PC-9 (cell line): ENCODE measurements around the gene ESPL1. TPM values are rescaled to one million over a fixed set of nuclear protein-coding genes. Genes with fewer than 3 reads are reported as not detected.

Experiments
- BruUV-seq: library from RNA; stranded (reverse); fragments of 400-500 nt; replicated peaks from 2 replicates; lab custom pipeline; 2021; lab: Mats Ljungman, UMichigan
- CTCF ChIA-PET: fragments of 300-600 bp; sonication (Branson Sonifier 250); formaldehyde crosslinking; loops from one replicate; lab custom pipeline; 2022; ENCODE audit warnings: antibody characterized with exemption; lab: Charles Lee
- POLR2A ChIA-PET: fragments of 300-600 bp; sonication (Branson Sonifier 250); formaldehyde crosslinking; loops from one replicate; lab custom pipeline; 2022; ENCODE audit warnings: antibody characterized with exemption; ENCODE audit not compliant: unreplicated experiment; lab: Charles Lee
- DNase-seq, 2 experiments: peaks; one replicate each; pipeline versions ENCODE4 v3.0.0 to v3.0.0-alpha.2; 2015 to 2022; ENCODE audit warnings: mixed read lengths in 1 of 2
- H2AFZ ChIP-seq: fragments of 200-600 bp; sonication (generic); 2 replicates; pipeline ENCODE4 v1.8.1; 2017; ENCODE audit warnings: antibody characterized with exemption
- H3F3A ChIP-seq: fragments of 200-600 bp; sonication (generic); 2 replicates; pipeline ENCODE4 v1.8.1; 2017; ENCODE audit warnings: antibody characterized with exemption, mild to moderate bottlenecking, low read depth; ENCODE audit not compliant: insufficient read depth
- H3K27ac ChIP-seq: fragments of 200-600 bp; sonication (generic); 2 replicates; pipeline ENCODE4 v1.6.1; 2016; ENCODE audit warnings: mixed run types
- H3K27me3 ChIP-seq: fragments of 200-600 bp; sonication (generic); 2 replicates; pipeline ENCODE4 v1.6.1; 2016; ENCODE audit warnings: low read depth, mixed run types; ENCODE audit not compliant: insufficient read depth
- H3K36me3 ChIP-seq: fragments of 200-600 bp; sonication (generic); 2 replicates; pipeline ENCODE4 v1.6.1; 2016; ENCODE audit warnings: low read depth, mixed run types
- H3K4me1 ChIP-seq: fragments of 200-600 bp; sonication (generic); replicated peaks from 2 replicates; pipeline ENCODE4 v1.6.1; 2016; ENCODE audit warnings: mixed run types; ENCODE audit not compliant: insufficient read depth
- H3K4me2 ChIP-seq: fragments of 200-600 bp; sonication (generic); 2 replicates; pipeline ENCODE4 v1.6.1; 2017; ENCODE audit warnings: mixed run types
- H3K4me3 ChIP-seq: fragments of 200-600 bp; sonication (generic); 2 replicates; pipeline ENCODE4 v1.6.1; 2016; ENCODE audit warnings: mixed run types
- H3K79me2 ChIP-seq: fragments of 200-600 bp; sonication (generic); 2 replicates; pipeline ENCODE4 v1.6.1; 2017; ENCODE audit warnings: low read depth, mixed run types
- H3K9me2 ChIP-seq: fragments of 200-600 bp; sonication (generic); 2 replicates; pipeline ENCODE4 v1.8.1; 2017; ENCODE audit warnings: mild to moderate bottlenecking; ENCODE audit not compliant: insufficient read depth
- H3K9me3 ChIP-seq: fragments of 200-600 bp; sonication (generic); 2 replicates; pipeline ENCODE4 v1.8.1; 2016; ENCODE audit warnings: low read depth; ENCODE audit not compliant: insufficient read depth
- H4K20me1 ChIP-seq: fragments of 200-600 bp; sonication (generic); 2 replicates; pipeline ENCODE4 v1.8.1; 2017; ENCODE audit not compliant: insufficient read depth
- EZH2 ChIP-seq: fragments of 200-600 bp; sonication (generic); IDR thresholded peaks from 2 replicates; pipeline ENCODE4 v1.8.0; 2017; ENCODE audit warnings: antibody characterized with exemption, low read depth
- intact Hi-C: fragments of 100-400 bp; cut with micrococcal nuclease; formaldehyde crosslinking; loops from one replicate; pipeline ENCODE4 v1.10.0; 2022; ENCODE audit not compliant: unreplicated experiment
- total RNA-seq: library from RNA; stranded (reverse); gene quantifications from 2 replicates; pipeline ENCODE4 v1.2.3, GENCODE V29; 2021
- TF ChIP-seq, protein P1 (sequence below): fragments of 200-600 bp; sonication (generic); conservative IDR thresholded peaks from 2 replicates; pipeline ENCODE4 v1.6.1; 2017; ENCODE audit warnings: mixed run types, antibody characterized with exemption, mild to moderate bottlenecking, moderate library complexity

ESPL1 gene
- total RNA-seq, 1 experiment from 2014 or later: 42.0 TPM

DNA sequence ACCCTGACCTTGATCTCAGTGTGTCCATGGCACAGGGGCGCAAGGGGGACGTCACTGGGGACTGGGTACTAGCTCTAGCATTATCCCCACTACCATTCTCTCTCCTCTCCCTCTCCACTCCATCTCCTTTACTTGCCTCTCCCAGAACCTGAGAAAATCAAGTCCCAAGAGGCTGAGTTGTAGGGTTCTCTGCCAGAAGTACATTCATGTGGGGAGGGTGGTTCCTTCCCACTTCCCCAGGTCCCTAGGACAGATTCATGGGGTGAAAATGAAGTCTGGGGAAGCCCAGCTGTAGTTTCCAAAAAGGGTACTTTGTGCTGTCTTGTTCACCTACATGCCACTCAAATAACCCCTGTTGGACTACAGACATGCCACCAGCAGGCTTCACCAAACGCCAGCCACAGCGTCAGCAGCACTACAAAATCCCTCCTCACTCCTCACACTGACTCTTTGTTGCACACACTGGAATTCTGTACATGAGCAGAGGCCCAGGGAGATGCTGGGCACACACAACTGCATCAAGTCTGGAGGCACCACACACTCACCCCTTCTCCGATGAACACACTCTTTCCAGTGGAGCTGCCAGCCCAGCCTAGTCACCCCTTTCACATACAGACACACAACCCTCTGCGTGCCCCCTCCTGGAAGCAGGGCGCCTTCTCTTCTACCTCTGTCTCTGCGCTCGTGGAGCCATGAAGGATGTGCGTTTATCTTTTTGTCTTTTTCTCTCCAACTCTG is 43.0 kb upstream of the ESPL1 start:
- intact Hi-C loops: no loop called here
- Histone ChIP-seq H3K4me1 (peaks cover 64% of the 10 kb centered on the region), H3K36me3 (peaks cover 10% of the 10 kb centered on the region; the same call in 1 of the 2 replicates), H3K79me2 (peaks cover 39% of the 10 kb centered on the region), H2AFZ (no peak overlapping the region), H3K27me3 (no peaks in the 10 kb centered on the region), H3K4me3 (no peak overlapping the region), H3K9me2 (no peaks in the 10 kb centered on the region), H3F3A (peaks cover 49% of the 10 kb centered on the region), H3K4me2 (peak overlapping the region; percentile 41), H3K27ac (peak overlapping the region; percentile 20; the same call in 1 of the 2 replicates), H3K9me3 (no peaks in the 10 kb centered on the region), H4K20me1 (no peaks in the 10 kb centered on the region)
- CTCF ChIA-PET: interaction anchor here (1.0 kb wide), 1 partner anchor 27 kb away, joined by 3 read pairs; a partner anchor contains a TSS
- no peak for DNase-seq
- BruUV-seq: no TSS peak
- POLR2A ChIA-PET: interaction anchor here (0.7 kb wide), 2 partner anchors 120 to 344 kb away, joined by 3 read pairs; no protein-coding TSS in a partner anchor
- TF ChIP-seq, protein P1, sequence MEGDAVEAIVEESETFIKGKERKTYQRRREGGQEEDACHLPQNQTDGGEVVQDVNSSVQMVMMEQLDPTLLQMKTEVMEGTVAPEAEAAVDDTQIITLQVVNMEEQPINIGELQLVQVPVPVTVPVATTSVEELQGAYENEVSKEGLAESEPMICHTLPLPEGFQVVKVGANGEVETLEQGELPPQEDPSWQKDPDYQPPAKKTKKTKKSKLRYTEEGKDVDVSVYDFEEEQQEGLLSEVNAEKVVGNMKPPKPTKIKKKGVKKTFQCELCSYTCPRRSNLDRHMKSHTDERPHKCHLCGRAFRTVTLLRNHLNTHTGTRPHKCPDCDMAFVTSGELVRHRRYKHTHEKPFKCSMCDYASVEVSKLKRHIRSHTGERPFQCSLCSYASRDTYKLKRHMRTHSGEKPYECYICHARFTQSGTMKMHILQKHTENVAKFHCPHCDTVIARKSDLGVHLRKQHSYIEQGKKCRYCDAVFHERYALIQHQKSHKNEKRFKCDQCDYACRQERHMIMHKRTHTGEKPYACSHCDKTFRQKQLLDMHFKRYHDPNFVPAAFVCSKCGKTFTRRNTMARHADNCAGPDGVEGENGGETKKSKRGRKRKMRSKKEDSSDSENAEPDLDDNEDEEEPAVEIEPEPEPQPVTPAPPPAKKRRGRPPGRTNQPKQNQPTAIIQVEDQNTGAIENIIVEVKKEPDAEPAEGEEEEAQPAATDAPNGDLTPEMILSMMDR: no peak

- CTCF ChIA-PET: interaction anchor here (0.6 to 0.7 kb wide), 2 partner anchors 90 to 397 kb away, joined by 3 read pairs; no protein-coding TSS in a partner anchor
- no TSS peak for BruUV-seq
These were observed 42.3 kb upstream of the ESPL1 start for GRCh38 chr12:53225635-53226424.

GRCh38 chr12:53226815-53227214 is 41.3 kb upstream of the ESPL1 start:
- peaks cover 10% of the 10 kb centered on the region; the same call in 1 of the 2 replicates for H3K36me3 ChIP-seq
- no peak overlapping the region for H3K4me3 ChIP-seq
- ChIA-PET CTCF (interaction anchor here (0.6 to 0.7 kb wide), 2 partner anchors 91 to 94 kb away, joined by 3 to 4 read pairs; no protein-coding TSS in a partner anchor), POLR2A (interaction anchor here (0.6 kb wide), 1 partner anchor 45 kb away, joined by 4 read pairs; no protein-coding TSS in a partner anchor)
- no TSS peak for BruUV-seq
- intact Hi-C loops: no loop called here
- H3K79me2 ChIP-seq: peaks cover 54% of the 10 kb centered on the region
- no peaks in the 10 kb centered on the region for H4K20me1 ChIP-seq
- H3K27ac ChIP-seq: no peak overlapping the region
- no peak overlapping the region for H3K4me2 ChIP-seq
- no peak overlapping the region for H2AFZ ChIP-seq
- H3K9me2 ChIP-seq: no peaks in the 10 kb centered on the region
- TF ChIP-seq, protein P1: no peak
- no peak for TF ChIP-seq EZH2
- H3F3A ChIP-seq: peaks cover 48% of the 10 kb centered on the region; the same call in 1 of the 2 replicates
- H3K27me3 ChIP-seq: no peaks in the 10 kb centered on the region
- peaks cover 73% of the 10 kb centered on the region for H3K4me1 ChIP-seq
- no peaks in the 10 kb centered on the region for H3K9me3 ChIP-seq
- DNase-seq: no peak

More at GRCh38 chr12:53225635-53226424, 42.3 kb upstream of the ESPL1 start:
- H3K27me3 ChIP-seq: no peaks in the 10 kb centered on the region
- peaks cover 47% of the 10 kb centered on the region for H3F3A ChIP-seq
- POLR2A ChIA-PET: interaction anchor here (0.6 kb wide), 1 partner anchor 44 kb away, joined by 4 read pairs; no protein-coding TSS in a partner anchor
- TF ChIP-seq EZH2: no peak
- TF ChIP-seq, protein P1: no peak
- H4K20me1 ChIP-seq: no peaks in the 10 kb centered on the region
- H2AFZ ChIP-seq: no peak overlapping the region
- DNase-seq: no peak
- H3K4me3 ChIP-seq: no peak overlapping the region
- H3K36me3 ChIP-seq: peaks cover 10% of the 10 kb centered on the region; the same call in 1 of the 2 replicates
- H3K9me3 ChIP-seq: no peaks in the 10 kb centered on the region
- peaks cover 45% of the 10 kb centered on the region for H3K79me2 ChIP-seq
- peak overlapping the region; percentile 41; the same call in 1 of the 2 replicates for H3K4me2 ChIP-seq
- no peak overlapping the region for H3K27ac ChIP-seq
- intact Hi-C loops: no loop called here
- no peaks in the 10 kb centered on the region for H3K9me2 ChIP-seq
- peaks cover 70% of the 10 kb centered on the region for H3K4me1 ChIP-seq
